Measurements from ENCODE around the gene NPBWR2.
A peak's percentile ranks its signal among the peaks of the same experiment; 100 is the strongest.
"Not testable (repeated sequence)": the region's sequence is repeated elsewhere in the genome, so short reads cannot be mapped to it uniquely, and the experiment has no call there.

NPBWR2 gene

DNA sequence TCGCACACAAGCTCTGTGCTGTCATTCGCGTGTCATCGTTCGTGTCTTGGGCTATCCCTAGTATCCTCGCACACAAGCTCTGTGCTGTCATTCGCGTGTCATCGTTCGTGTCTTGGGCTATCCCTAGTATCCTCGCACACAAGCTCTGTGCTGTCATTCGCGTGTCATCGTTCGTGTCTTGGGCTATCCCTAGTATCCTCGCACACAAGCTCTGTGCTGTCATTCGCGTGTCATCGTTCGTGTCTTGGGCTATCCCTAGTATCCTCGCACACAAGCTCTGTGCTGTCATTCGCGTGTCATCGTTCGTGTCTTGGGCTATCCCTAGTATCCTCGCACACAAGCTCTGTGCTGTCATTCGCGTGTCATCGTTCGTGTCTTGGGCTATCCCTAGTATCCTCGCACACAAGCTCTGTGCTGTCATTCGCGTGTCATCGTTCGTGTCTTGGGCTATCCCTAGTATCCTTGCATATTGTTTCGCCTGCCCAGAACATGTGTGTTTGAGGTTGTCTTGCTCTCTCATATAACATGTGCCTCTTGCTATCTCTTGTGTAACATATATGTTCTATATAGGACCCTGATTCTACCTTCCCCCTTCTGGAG, 20.0 kb downstream of the NPBWR2 start:
- POLR2A ChIA-PET; H3K4me1 ChIP-seq (ENCODE audit: control insufficient read depth, insufficient read depth, low read length); H3K36me3 ChIP-seq (ENCODE audit: control insufficient read depth in 2 of 2, insufficient read depth in 1 of 2, low read length in 2 of 2); H3K9me3 ChIP-seq (ENCODE audit: control insufficient read depth, insufficient read depth, low read depth, low read length); H3K4me3 ChIP-seq (ENCODE audit: low read depth, low read length); H3K27ac ChIP-seq (ENCODE audit: extremely low read depth, low read depth, low read length): not testable (repeated sequence)
- peak; percentile 62; the same call in 1 of the 2 replicates for TF ChIP-seq TRIM28 (IDR thresholded peaks at IDR 0.05; ENCODE audit: borderline replicate concordance, low read length)
- peak; percentile 95 for TF ChIP-seq SETDB1 (IDR thresholded peaks at IDR 0.05; ENCODE audit: insufficient read length, low read length)
- CTCF ChIA-PET = interaction anchor here (1.0 to 2.2 kb wide), 3 partner anchors 14 to 107 kb away, joined by 4 read pairs; partner anchors contain the start of gene SAMD10

DNA sequence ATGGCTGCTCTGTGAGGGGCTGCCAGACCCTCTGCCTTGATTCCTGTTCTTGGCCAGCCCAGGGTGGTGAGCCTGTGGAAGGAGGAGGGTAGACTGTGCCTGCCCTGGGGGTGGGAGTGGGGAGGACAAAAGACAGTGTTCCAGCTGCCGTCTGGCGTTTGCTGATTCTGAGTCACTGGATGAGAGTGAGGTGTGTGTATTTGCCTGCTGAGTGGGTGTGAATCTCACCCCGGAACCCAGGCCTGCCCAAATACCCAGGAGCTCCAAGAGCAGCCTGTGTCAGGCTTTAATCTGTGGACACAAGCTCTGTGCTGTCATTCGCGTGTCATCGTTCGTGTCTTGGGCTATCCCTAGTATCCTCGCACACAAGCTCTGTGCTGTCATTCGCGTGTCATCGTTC, 20.6 kb downstream of the NPBWR2 start:
- H3K27ac ChIP-seq (ENCODE audit: extremely low read depth, low read depth, low read length) = no peak overlapping the region
- no peaks in the 10 kb centered on the region for H3K9me3 ChIP-seq (ENCODE audit: control insufficient read depth, insufficient read depth, low read depth, low read length)
- CTCF ChIA-PET = interaction anchor here (1.0 to 4.8 kb wide), 4 partner anchors 15 to 107 kb away, joined by 4 to 35 read pairs (median 4); partner anchors contain the start of gene SAMD10
- H3K4me1 ChIP-seq (ENCODE audit: control insufficient read depth, insufficient read depth, low read length) = no peaks in the 10 kb centered on the region; the same call in 1 of the 2 replicates
- no peaks in the 10 kb centered on the region for H3K36me3 ChIP-seq (ENCODE audit: control insufficient read depth in 2 of 2, insufficient read depth in 1 of 2, low read length in 2 of 2)
- no peak for TF ChIP-seq ZNF184 (tag by site-specific recombination; IDR thresholded peaks at IDR 0.05)
- no peak for TF ChIP-seq ZSCAN5A (tag by site-specific recombination; IDR thresholded peaks at IDR 0.05)
- POLR2A ChIA-PET = no interaction called here
- H3K4me3 ChIP-seq (ENCODE audit: low read depth, low read length) = no peak overlapping the region

DNA sequence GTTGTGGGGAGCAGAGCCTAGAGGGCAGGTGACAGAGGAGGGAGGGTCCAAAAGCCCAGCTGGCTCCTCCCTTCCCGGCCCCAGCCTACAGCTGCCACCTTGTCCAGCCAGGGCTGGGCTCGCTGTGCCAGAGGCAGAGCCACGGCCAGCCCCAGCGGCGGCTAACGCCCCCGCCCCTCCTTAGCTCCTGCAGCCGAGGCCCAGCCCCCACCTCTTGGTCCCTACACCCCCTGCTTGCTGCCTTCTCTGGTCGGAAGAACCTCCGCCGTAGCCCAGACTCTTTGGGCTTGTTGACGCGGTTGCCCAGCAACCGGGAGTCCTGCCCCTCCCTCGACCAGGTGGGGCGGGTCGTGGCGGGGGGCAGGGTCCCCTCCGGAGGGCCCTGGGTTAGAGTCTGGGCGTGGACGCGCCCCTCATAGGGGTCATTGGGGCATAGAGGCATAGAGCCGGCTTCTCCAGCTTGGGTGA, 22.6 kb downstream of the NPBWR2 start:
- Histone ChIP-seq H3K4me3 (ENCODE audit: low read depth, low read length) (no peak overlapping the region), H3K36me3 (ENCODE audit: control insufficient read depth in 2 of 2, insufficient read depth in 1 of 2, low read length in 2 of 2) (no peaks in the 10 kb centered on the region), H3K9me3 (ENCODE audit: control insufficient read depth, insufficient read depth, low read depth, low read length) (no peaks in the 10 kb centered on the region), H3K4me1 (ENCODE audit: control insufficient read depth, insufficient read depth, low read length) (no peaks in the 10 kb centered on the region; the same call in 1 of the 2 replicates), H3K27ac (ENCODE audit: extremely low read depth, low read depth, low read length) (no peak overlapping the region)
- CTCF ChIA-PET = interaction anchor here (0.6 to 4.8 kb wide), 4 partner anchors 18 to 140 kb away, joined by 3 to 35 read pairs (median 4); no protein-coding TSS in a partner anchor
- POLR2A ChIA-PET = no interaction called here
- TF ChIP-seq ZNF239 (tag by site-specific recombination; IDR thresholded peaks at IDR 0.05) (no peak), ZNF157 (tag by site-specific recombination; IDR thresholded peaks at IDR 0.05) (no peak), ZNF621 (tag by site-specific recombination; IDR thresholded peaks at IDR 0.05) (no peak), ZNF664 (tag by site-specific recombination; IDR thresholded peaks at IDR 0.05) (no peak), ZNF174 (tag by site-specific recombination; IDR thresholded peaks at IDR 0.05) (no peak), ZNF623 (tag by site-specific recombination; IDR thresholded peaks at IDR 0.05) (no peak), ZNF10 (tag by site-specific recombination; IDR thresholded peaks at IDR 0.05) (no peak), KLF7 (tag by site-specific recombination; IDR thresholded peaks at IDR 0.05; ENCODE audit: borderline replicate concordance) (no peak), REPIN1 (tag by site-specific recombination; IDR thresholded peaks at IDR 0.05; ENCODE audit: low read depth) (no peak), EGR2 (tag by site-specific recombination; IDR thresholded peaks at IDR 0.05; ENCODE audit: low read depth) (no peak), ZSCAN5A (tag by site-specific recombination; IDR thresholded peaks at IDR 0.05) (no peak), ZSCAN4 (tag by site-specific recombination; IDR thresholded peaks at IDR 0.05) (no peak), ZNF350 (tag by site-specific recombination; IDR thresholded peaks at IDR 0.05) (no peak), IKZF3 (tag by site-specific recombination; IDR thresholded peaks at IDR 0.05) (no peak), ZNF530 (tag by site-specific recombination; IDR thresholded peaks at IDR 0.05; ENCODE audit: low read depth) (no peak)
- TF ChIP-seq, protein P1, sequence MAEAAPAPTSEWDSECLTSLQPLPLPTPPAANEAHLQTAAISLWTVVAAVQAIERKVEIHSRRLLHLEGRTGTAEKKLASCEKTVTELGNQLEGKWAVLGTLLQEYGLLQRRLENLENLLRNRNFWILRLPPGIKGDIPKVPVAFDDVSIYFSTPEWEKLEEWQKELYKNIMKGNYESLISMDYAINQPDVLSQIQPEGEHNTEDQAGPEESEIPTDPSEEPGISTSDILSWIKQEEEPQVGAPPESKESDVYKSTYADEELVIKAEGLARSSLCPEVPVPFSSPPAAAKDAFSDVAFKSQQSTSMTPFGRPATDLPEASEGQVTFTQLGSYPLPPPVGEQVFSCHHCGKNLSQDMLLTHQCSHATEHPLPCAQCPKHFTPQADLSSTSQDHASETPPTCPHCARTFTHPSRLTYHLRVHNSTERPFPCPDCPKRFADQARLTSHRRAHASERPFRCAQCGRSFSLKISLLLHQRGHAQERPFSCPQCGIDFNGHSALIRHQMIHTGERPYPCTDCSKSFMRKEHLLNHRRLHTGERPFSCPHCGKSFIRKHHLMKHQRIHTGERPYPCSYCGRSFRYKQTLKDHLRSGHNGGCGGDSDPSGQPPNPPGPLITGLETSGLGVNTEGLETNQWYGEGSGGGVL (tag by site-specific recombination; IDR thresholded peaks at IDR 0.05) = no peak
- TF ChIP-seq, protein P2, sequence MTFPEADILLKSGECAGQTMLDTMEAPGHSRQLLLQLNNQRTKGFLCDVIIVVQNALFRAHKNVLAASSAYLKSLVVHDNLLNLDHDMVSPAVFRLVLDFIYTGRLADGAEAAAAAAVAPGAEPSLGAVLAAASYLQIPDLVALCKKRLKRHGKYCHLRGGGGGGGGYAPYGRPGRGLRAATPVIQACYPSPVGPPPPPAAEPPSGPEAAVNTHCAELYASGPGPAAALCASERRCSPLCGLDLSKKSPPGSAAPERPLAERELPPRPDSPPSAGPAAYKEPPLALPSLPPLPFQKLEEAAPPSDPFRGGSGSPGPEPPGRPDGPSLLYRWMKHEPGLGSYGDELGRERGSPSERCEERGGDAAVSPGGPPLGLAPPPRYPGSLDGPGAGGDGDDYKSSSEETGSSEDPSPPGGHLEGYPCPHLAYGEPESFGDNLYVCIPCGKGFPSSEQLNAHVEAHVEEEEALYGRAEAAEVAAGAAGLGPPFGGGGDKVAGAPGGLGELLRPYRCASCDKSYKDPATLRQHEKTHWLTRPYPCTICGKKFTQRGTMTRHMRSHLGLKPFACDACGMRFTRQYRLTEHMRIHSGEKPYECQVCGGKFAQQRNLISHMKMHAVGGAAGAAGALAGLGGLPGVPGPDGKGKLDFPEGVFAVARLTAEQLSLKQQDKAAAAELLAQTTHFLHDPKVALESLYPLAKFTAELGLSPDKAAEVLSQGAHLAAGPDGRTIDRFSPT (tag by site-specific recombination; IDR thresholded peaks at IDR 0.05) = no peak
- TF ChIP-seq, protein P3, sequence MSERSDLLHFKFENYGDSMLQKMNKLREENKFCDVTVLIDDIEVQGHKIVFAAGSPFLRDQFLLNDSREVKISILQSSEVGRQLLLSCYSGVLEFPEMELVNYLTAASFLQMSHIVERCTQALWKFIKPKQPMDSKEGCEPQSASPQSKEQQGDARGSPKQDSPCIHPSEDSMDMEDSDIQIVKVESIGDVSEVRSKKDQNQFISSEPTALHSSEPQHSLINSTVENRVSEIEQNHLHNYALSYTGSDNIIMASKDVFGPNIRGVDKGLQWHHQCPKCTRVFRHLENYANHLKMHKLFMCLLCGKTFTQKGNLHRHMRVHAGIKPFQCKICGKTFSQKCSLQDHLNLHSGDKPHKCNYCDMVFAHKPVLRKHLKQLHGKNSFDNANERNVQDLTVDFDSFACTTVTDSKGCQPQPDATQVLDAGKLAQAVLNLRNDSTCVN (tag by site-specific recombination; optimal IDR thresholded peaks at IDR 0.05) = no peak
